Measurements from ENCODE around the gene CPNE7.

GRCh38 chr16:89552913-89553312, 22.6 kb upstream of the CPNE7 start:
- no peak for TF ChIP-seq ZSCAN29 (IDR thresholded peaks at IDR 0.05)
- TF ChIP-seq BHLHE40 (IDR thresholded peaks at IDR 0.05; ENCODE audit: borderline replicate concordance in 1 of 2, low read depth in 2 of 2, low read length in 1 of 2): no peak
- no peak for TF ChIP-seq CREB1 (IDR thresholded peaks at IDR 0.05; ENCODE audit: low read depth)
- TF ChIP-seq CREM (IDR thresholded peaks at IDR 0.05; ENCODE audit: low read depth): no peak
- no peak for TF ChIP-seq RFX5 (IDR thresholded peaks at IDR 0.05; ENCODE audit: low read depth, low read length)
- no peak for TF ChIP-seq CTCF (IDR thresholded peaks at IDR 0.05 in 2 of 3, conservative IDR thresholded peaks at IDR 0.05 in 1 of 3; ENCODE audit: control insufficient read depth in 2 of 3, extremely low read depth in 1 of 3, insufficient read depth in 1 of 3, low read depth in 3 of 3, low read length in 3 of 3)
- no peak for TF ChIP-seq FOXM1 (IDR thresholded peaks at IDR 0.05; ENCODE audit: low read depth, low read length)
- TF ChIP-seq EZH2 (IDR thresholded peaks at IDR 0.05; ENCODE audit: borderline replicate concordance, control insufficient read depth, low read depth, low read length): no peak
- TF ChIP-seq ATF7 (IDR thresholded peaks at IDR 0.05; ENCODE audit: low read depth): no peak
- TF ChIP-seq POLR2A (IDR thresholded peaks at IDR 0.05; ENCODE audit: low read depth, low read length): no peak

Data from GM12878 (cell line).